PFSK-1 (cell line): Measurements from ENCODE around the gene LCT.

Source experiments
- POLR2AphosphoS5 ChIP-seq: IDR thresholded peaks from 2 replicates; pipeline ENCODE4 v1.6.1; 2012; ENCODE audit warnings: low read depth, mild to moderate bottlenecking, control low read depth, low read length, moderate library complexity
- REST ChIP-seq, 2 experiments: IDR thresholded peaks; 2 replicates each; pipeline versions ENCODE4 v1.6.1 to v1.8.0; 2011 to 2012; ENCODE audit warnings: low read depth in 2 of 2, low read length in 2 of 2, control low read depth in 1 of 2, inconsistent platforms in 1 of 2, mild to moderate bottlenecking in 1 of 2, moderate library complexity in 1 of 2; ENCODE audit not compliant: insufficient read depth in 1 of 2
- SIN3A ChIP-seq: IDR thresholded peaks from 2 replicates; pipeline ENCODE4 v1.6.1; 2012; ENCODE audit warnings: mild to moderate bottlenecking, low read length, moderate library complexity, borderline replicate concordance; ENCODE audit not compliant: insufficient read depth
- TAF1 ChIP-seq: IDR thresholded peaks from 2 replicates; pipeline ENCODE4 v1.6.1; 2012; ENCODE audit warnings: low read length, control low read depth, borderline replicate concordance; ENCODE audit not compliant: insufficient read depth

- TF ChIP-seq SIN3A: no peak
- no peak for TF ChIP-seq TAF1
- no peak for TF ChIP-seq POLR2AphosphoS5
- no peak for TF ChIP-seq REST (IDR thresholded peaks at IDR 0.05; ENCODE audit: insufficient read depth in 1 of 2, low read depth in 2 of 2, low read length in 2 of 2)
Measured at GRCh38 chr2:135775420-135775819, 61.6 kb downstream of the LCT start.
